ENCODE results near the gene KCNIP4.

Gene KCNIP4

GRCh38 chr4:21677173-21677572 lies 271.4 kb downstream of the KCNIP4 start:
- Histone ChIP-seq H3K27me3 (ENCODE audit: insufficient read depth, poor library complexity, severe bottlenecking) (no peaks in the 10 kb centered on the region), H3K27ac (replicated peaks) (no peak overlapping the region), H3K4me3 (replicated peaks; ENCODE audit: insufficient read depth, low read length) (no peak overlapping the region)
- no peak for DNase-seq (ENCODE audit: low read depth in 1 of 2, low spot score in 1 of 2)
- TF ChIP-seq GABPA (IDR thresholded peaks at IDR 0.05; ENCODE audit: low read depth) (no peak), SPI1 (IDR thresholded peaks at IDR 0.05; ENCODE audit: borderline replicate concordance, low read depth) (no peak), POLR2AphosphoS5 (IDR thresholded peaks at IDR 0.05; ENCODE audit: low read depth) (no peak), CTCF (IDR thresholded peaks at IDR 0.05; ENCODE audit: insufficient read depth, low read length) (no peak), REST (IDR thresholded peaks at IDR 0.05; ENCODE audit: insufficient replicate concordance, low read depth) (no peak)

- no peak overlapping the region for H3K27ac ChIP-seq (replicated peaks)
- H3K4me3 ChIP-seq (replicated peaks; ENCODE audit: insufficient read depth, low read length) = no peak overlapping the region
- no peaks in the 10 kb centered on the region for H3K27me3 ChIP-seq (ENCODE audit: insufficient read depth, poor library complexity, severe bottlenecking)
- no peak for TF ChIP-seq CTCF (IDR thresholded peaks at IDR 0.05; ENCODE audit: insufficient read depth, low read length)
- TF ChIP-seq SPI1 (IDR thresholded peaks at IDR 0.05; ENCODE audit: borderline replicate concordance, low read depth) = no peak
- no peak for TF ChIP-seq POLR2AphosphoS5 (IDR thresholded peaks at IDR 0.05; ENCODE audit: low read depth)
- TF ChIP-seq REST (IDR thresholded peaks at IDR 0.05; ENCODE audit: insufficient replicate concordance, low read depth) = no peak
- TF ChIP-seq GABPA (IDR thresholded peaks at IDR 0.05; ENCODE audit: low read depth) = no peak
- no peak for DNase-seq (ENCODE audit: low read depth in 1 of 2, low spot score in 1 of 2)
These were observed 284.2 kb downstream of the KCNIP4 start for GRCh38 chr4:21664355-21664754.

GRCh38 chr4:21656832-21657231 lies 291.7 kb downstream of the KCNIP4 start:
- no peak for TF ChIP-seq POLR2AphosphoS5 (IDR thresholded peaks at IDR 0.05; ENCODE audit: low read depth)
- no peak for TF ChIP-seq REST (IDR thresholded peaks at IDR 0.05; ENCODE audit: insufficient replicate concordance, low read depth)
- no peak for TF ChIP-seq GABPA (IDR thresholded peaks at IDR 0.05; ENCODE audit: low read depth)
- no peak for TF ChIP-seq SPI1 (IDR thresholded peaks at IDR 0.05; ENCODE audit: borderline replicate concordance, low read depth)
- TF ChIP-seq CTCF (IDR thresholded peaks at IDR 0.05; ENCODE audit: insufficient read depth, low read length) = no peak
- no peaks in the 10 kb centered on the region for H3K27me3 ChIP-seq (ENCODE audit: insufficient read depth, poor library complexity, severe bottlenecking)
- DNase-seq (ENCODE audit: low read depth in 1 of 2, low spot score in 1 of 2) = no peak
- H3K27ac ChIP-seq (replicated peaks) = no peak overlapping the region
- no peak overlapping the region for H3K4me3 ChIP-seq (replicated peaks; ENCODE audit: insufficient read depth, low read length)

Measured in HL-60 (cell line).